Sigmoid colon (tissue), 4 donors: ENCODE data around the gene BLM.

ENCODE experiments used
- CTCF ChIP-seq, 4 experiments: fragments of 450-650 bp in 3 of 4; fragments of 200-600 bp in 1 of 4; IDR thresholded peaks; one replicate each; pipeline ENCODE4 v1.5.1; 2016 to 2019; ENCODE audit warnings: antibody characterized with exemption in 4 of 4, mild to moderate bottlenecking in 3 of 4, moderate library complexity in 2 of 4
- POLR2A ChIP-seq, 2 donors: fragments of 450-650 bp; IDR thresholded peaks; one replicate each; pipeline ENCODE4 v1.6.1; 2016; ENCODE audit warnings: antibody characterized with exemption in 2 of 2, mild to moderate bottlenecking in 2 of 2, moderate library complexity in 2 of 2
- POLR2AphosphoS5 ChIP-seq, 4 donors: sonication (generic); formaldehyde crosslinking; IDR thresholded peaks; one replicate each; pipeline ENCODE4 v1.6.1; 2017; ENCODE audit warnings: antibody characterized with exemption in 4 of 4

- TF ChIP-seq CTCF (IDR thresholded peaks at IDR 0.05) (no peak), POLR2A (IDR thresholded peaks at IDR 0.05) (no peak), POLR2AphosphoS5 (IDR thresholded peaks at IDR 0.05) (no peak)
Measured at GRCh38 chr15:90743407-90743806, 26.3 kb downstream of the BLM start.
